GM21619 (cell line): ENCODE results near the gene EVA1C.
"Not testable (repeated sequence)": the region's sequence is repeated elsewhere in the genome, so short reads cannot be mapped to it uniquely, and the experiment has no call there.

ENCODE experiments used
- ATAC-seq: cut with Tn5 transposase; IDR thresholded peaks from one replicate; pipeline ENCODE4 v1.9.1; 2021; ENCODE audit not compliant: unreplicated experiment

Gene EVA1C

DNA sequence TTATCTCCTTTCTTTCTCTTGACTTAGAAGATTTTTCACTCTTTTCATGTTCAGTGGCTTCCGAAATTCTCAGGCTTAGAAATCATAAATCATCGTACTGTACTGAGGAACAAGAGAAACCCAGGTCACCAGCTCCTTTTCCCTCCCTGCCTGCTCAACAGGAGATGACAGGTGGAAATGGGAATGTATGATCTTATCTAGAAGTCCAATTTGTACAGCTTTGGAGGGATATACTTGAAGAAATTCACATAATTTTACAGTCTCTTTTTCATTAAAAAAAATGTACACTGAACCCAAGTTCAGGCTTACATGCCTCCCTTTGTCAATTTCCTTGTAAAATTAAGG is 11.7 kb downstream of the EVA1C start:
- no peak for ATAC-seq

DNA sequence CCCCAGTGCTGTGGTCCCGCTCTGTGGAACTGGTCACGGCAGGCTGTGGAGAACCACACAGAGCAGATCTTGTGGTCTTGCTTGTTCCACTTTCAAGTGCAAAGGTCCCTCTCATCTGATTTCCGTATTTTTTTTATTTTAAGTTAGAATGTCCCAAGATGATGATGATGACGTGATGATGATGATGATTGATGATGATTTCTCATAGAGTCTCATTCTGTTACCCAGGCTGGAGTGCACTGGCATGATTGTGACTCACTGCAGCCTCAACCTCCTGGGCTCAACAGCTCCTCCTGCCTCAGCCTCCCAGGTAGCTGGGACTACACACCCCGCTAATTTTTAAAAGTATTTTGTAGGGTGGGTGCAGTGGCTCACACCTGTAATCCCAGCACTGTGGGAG is 12.2 kb downstream of the EVA1C start:
- ATAC-seq = no peak

DNA sequence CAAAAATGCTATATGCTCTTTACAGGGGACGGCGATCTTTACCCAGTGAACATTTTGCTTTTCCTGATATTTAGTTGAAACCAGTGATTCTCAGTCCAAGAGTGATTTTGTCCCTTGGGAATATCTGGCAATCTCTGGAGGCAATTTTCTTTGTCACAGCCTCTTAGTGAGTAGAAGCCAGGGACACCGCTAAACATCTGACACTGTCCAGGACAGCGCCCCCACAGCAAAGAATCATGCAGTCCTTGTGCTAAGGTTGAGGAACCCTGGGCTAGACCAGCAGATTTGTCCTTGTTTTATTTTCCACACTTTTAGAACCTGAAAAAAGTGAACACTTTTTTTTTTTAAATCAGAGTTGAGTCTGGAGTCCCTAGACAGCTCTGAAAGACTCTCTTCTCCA is 13.1 kb downstream of the EVA1C start:
- ATAC-seq = no peak

DNA sequence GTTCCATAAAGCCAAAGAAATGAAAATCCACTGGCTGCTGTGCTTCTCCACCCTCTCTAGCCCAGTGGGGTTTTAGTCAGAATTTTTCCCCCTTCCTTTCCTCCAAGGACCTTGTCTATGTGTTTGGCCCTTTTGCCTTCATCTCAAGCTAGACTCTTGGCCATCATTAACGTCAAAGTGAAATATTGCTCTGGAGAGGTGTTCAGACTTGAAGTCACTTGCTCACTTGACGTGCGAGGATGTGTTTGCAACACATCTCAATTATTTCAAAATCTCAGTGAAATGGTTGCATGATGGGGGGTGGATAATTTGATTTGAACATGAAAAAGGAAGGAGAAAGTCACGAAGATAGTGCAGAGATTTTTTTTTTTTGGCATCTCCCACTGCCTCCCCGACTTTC is 13.6 kb downstream of the EVA1C start:
- no peak for ATAC-seq

DNA sequence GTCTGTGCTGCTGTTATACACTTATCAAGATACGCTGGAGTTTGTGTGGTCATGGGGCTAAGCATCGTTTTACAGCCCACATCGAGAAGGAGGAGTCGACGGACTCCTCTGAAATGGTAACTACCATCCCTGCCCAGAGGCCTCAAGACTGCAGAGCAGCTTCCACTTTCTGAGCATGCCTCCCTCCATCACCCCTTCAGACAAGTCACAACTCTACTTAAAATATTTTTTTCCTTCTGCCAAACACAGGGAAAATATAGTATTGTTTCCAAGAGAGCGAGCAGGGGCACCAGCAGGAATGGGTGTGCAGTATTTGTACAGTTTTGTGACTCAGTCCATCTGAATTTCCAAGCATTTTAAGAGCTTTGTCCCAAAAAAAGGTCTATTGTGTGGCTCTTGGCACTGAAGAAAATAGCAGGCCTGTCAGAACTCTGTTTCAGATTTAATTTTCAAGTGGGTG is 14.1 kb downstream of the EVA1C start:
- no peak for ATAC-seq

DNA sequence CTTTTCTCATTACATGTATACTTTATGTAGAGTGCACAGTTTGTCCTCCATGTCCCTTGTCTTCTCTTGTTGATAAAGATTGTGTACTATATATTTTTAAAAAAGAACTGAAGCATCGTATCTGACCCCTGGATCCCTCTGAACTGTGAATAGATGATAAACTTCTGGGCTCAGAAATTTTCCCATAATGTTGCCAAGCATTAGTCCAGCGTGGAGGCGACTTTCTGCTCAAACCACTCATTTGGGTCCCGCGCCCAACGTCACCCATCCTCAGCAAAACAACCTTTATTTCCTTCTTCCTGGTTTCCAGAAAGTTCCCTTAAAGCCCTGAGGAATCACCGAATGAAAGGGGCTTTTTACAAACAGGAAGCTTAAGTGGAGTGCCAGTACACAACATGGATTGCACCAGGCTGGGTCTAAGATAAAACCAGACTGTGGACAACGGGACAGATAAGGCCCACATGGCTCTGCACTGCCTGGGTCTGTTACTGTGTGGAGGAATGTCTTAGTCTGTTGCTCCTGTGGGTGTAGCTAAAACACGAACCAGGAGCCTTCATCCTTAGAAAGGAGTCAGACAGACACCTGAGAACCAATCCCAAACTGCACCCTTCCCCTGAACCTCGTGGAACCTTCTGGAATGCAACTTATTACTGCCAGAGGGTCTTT is 15.6 kb downstream of the EVA1C start:
- no peak for ATAC-seq

DNA sequence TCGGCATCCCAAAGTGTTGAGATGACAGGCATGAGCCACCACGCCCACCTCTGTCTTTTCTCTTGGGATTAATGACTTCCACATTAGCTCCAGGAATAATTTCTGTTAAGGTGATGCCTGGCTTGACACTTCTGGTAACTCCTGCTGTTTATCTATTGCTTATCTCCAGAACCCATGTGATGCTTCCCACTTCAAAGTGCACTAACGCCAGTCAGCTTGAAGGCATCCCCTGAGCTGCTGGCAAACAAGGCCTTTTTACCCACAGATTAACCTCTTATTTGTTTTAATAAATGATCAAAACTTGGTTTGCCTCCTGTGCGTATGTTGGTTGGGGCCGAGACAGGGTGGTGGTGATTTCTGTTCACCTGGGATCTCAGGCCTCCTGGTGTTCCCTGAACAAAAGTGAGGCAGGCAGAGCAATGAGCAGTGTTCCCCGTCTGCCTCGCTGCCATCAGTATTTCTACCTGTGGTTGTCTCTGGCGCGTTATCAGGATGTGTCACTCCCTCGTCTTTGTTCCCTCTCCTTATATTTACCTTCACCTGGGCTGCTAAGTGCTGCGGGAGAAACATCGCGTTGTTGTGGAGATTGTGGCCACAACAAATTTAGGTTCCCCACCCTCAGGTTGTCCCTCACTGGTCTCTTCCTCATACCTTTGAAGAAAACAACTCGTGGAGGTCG is 20.6 kb downstream of the EVA1C start:
- ATAC-seq = not testable (repeated sequence)

DNA sequence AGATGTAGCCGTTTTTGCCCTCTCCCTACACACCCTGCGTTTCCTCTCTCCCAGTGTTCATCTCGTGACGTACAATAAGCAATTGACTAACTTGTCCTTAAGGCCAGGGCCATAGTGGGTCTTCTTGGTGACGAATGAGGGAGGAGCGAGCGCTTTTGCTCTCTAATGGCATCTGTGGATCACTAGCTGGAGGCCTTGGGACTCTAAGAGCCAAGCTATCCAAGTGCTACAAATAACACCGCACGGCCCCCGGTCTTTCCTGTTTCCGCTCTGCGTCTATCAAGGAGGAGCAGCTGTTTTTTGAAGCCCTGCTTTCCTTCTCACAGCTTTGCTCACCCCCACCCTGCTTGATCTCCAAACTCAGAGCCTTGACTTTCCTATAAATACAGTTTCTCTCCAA is 25.2 kb downstream of the EVA1C start:
- no peak for ATAC-seq

DNA sequence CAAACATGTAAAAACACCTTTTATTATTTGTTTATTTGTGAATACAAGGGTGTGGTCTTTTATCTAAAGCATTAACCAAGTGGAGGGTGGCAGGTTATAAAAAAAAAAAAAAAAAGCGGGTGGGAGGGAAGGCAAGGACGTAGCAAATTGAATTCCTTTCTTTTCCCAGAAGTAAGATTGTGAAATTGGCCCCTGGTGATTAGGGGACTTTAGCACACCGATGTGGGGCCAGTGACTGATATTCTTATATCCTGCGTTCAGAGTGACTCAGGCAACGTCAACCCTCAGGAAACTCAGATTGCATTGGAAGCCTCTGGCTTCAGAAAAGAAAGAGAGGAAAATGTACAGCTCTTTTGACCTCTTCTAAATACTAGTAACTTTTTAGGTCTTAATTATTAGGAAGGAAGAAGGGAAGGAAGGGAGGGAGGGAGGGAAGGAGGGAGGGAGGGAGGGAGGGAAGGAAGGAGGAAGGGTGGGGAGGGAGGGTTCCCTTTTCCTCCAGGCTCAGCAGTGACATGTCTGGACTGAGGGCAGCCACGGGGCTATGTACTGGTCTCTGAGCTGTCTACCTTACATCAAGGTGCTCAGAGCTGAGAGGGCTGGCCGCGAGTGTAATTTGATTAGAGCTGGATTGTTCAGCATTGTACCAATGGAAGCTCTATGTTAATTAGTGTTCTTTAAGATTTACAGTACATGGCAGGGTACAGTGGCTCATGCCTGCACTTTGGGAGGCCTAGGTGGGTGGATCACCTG is 30.2 kb downstream of the EVA1C start:
- no peak for ATAC-seq

DNA sequence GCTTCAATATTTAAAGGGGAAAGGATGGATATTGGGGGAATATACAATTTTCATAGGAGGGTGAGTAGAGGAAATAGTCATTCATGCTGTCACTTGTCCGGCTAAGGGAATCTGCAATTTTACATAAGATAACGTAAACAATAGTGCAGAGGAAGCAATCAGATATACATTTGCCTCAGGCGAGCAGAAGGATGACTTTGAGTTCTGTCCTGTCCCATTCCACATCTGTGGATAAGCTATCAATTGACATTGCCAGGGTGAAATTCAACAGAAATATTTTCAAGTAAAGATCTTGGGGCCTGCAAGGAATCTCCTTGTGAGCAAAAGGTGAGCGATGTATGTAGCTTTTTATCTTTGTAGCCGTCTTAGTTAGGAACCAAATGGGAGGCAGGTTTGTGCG is 32.6 kb downstream of the EVA1C start:
- ATAC-seq = no peak

DNA sequence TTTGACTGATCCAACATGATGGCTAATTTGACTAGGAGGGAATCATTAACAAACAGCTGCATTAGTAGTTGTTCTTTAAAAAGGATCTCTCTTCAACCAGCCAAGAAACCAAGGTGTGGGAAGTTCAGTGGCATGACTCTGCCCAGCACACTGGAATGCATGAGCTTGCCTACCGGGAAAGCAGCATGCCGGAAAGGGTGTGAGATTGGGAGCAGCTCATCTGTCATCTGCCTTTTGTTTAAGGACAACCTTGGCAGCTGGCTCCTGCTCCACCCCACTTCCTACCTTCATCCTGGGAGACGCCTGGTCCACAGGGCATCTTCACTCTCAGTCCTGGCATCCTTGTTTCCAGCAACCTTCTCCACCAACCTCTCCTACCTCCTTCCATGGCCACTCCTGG is 33.9 kb downstream of the EVA1C start:
- ATAC-seq = not testable (repeated sequence)

DNA sequence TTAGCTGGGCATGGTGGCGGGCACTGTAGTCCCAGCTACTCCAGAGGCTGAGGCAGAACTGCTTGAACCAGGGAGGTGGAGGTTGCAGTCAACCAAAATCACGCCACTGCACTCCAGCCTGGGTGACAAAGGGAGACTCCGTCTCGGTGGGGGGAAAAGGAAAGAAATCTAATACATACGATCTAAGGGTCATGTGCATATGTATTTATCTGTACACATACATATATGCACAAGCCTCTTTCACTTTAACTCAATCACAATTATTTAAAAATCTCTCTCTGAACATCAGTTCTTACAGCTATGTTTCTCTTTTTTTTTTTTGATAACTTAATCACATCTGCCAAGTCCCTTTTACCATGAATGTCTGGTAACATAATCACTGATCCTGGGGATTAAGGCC is 34.7 kb downstream of the EVA1C start:
- ATAC-seq = no peak

DNA sequence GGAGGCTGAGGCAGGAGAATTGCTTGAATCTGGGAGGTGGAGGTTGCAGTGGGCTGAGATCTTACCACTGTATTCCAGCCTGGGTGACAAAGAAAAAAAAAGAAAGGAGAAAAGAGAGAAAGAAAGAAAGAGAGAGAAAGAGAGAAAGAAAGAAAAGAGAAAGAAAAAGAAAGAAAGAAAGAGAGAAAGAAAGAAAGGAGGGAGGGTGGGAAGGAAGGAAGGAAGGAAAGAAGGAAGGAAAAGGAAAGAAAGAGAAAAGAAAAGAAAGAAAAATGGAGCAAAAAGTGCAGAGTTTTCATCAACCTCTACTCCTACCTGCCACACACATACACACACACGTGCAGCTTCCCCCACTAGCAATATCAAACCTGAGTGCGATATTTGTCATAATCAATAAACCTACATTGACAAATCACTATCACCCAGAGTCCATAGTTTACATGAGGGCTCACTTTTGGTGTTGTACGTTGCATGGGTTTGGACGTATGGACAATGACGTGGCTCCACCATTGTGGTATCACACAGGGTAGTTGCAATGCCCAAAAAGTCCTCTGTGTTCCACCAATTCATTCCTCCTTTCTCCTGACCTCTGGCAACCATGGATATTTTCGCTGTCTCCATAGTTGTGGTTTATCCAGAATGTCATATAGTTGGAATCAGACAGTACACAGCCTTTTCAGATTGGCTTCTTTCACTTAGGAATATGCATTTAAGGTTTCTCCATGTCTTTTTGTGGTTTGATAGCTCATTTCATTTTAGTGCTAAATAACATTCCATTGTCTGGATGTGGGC is 36.5 kb downstream of the EVA1C start:
- ATAC-seq = no peak

DNA sequence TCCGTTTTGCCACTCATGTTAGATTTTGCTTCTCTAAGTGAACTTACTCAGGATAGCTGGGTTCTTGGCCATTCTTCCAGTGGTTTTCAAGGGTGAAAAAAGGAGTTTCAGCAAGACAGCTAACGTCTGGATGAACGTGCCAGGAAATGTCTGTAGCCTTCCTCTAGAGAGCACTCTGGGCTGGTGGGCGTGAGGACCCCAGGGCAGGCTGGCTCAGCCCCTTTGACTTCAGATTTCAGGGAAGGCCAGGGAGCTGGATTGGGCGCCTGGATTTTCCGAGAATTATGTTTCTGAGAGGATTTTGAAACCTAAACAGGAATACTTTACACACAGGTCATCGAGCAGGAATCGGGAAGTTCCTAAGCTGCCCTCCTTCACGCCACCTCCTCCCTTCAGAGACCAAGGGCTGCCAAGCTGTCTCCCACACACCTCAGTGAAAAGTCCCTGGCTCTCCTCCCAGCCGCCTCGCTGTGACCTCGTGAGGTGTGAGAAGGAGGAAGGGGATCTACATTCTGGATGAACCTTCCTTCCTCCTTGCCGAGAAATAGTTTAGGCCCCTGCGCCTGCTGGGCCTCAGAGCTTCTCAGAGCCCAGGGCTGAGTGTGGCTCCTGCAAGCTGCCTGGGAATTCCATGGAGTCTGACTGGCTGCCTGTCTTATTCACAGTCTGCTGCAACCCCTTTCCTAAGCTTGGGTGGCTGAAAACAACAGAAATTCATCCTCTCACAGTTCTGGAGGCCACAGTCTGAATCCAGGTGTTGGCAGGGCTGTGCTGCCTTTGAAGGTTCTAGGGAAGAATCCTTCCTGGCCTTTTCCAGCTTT is 38.6 kb downstream of the EVA1C start:
- ATAC-seq = not testable (repeated sequence)

DNA sequence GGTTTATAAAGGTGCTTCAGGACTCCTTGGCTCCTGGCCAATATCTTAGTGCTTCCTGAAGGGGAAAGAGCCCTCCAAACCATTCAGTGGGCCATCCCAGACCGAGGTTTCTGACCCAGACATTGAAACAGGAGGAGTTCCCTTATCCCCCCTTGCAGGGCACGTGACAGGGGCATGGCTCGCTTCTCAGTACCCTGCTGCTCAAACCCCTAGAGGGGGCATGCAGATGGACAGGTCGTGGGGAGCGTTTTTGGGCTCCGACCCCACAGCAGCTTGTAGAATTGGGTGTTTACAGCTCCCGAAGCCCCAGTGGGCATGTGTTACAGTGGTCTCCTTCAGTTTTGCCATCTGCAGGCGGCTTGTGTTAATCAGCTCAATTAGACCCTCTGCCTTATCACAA is 39.7 kb downstream of the EVA1C start:
- not testable (repeated sequence) for ATAC-seq

DNA sequence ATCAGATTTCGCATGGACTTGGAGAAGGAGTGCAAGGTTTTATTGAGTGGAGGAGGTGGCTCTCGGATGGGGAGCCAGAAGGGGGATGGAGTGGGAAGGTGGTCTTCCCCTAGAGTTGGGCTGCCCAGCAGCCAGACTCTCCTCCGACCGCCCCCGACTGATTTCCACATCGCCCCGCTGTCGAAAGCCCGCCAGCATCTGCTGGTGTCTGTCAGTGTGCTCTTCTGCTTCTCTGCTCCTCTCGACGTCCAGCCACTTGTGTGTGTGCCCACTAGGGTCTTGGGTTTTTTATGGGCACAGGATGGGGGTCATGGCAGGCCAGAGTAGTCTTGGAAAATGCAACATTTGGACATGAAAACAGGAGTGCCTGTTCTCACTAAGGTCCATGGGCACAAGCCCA is 40.1 kb downstream of the EVA1C start:
- ATAC-seq = no peak

DNA sequence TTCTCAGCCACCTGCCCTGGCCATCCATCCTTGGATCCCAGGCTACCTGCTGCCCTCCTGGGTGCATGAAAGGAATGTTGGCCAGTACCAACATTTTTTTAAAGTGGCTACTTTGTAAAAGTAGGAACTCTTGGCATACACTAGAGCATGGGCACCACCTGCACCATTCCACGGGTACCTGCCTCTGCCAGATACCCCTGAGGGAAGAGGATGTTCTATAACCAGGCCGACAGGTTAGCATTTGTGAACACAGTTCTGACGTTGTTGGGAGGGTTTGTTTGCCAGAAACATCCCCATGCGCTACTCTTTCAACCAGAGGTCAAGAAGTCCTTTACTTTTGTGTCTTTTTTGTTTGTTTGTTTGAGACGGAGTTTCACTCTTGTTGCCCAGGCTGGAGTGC is 43.0 kb downstream of the EVA1C start:
- no peak for ATAC-seq

DNA sequence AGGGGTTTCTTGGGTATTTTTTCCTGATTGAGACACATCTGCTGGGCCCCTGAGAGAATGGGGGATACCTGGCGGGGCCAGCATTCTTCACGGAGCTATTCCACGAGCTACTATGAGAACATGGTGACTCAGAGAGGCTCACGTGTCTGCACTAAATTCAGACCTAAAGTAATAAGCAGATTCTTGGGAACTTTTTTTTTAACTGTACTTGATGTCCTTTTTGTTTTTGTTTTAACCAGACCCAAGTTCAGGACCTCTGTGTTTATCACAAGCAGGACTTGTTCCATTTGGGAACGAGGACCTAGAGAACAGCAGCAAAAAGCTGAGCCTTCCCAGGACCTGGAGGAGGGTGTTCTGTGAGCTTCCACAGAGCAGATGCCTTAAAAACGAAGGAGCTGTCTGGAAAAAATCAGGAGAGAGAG is 44.0 kb downstream of the EVA1C start:
- no peak for ATAC-seq

DNA sequence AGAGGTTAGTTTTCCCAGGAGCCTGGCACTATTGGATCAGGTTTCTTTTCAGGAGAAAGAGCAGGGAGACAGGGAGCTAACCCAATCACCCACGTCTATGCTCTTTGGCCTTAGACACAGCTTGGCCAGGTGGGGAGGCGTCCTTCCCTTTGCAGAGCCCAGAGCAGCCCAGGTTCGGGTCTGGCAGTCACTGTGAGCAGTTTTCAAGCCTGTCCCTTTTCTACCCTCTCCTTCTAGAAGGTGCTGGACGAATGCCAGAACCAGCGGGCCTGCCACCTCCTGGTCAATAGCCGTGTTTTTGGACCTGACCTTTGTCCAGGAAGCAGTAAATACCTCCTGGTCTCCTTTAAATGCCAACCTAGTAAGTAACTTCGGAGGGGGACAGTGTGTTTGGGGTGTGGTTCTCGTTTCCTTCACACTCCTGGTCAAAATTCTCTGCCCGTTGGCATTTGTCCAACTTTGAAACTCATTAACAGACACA is 44.9 kb downstream of the EVA1C start:
- ATAC-seq = no peak

DNA sequence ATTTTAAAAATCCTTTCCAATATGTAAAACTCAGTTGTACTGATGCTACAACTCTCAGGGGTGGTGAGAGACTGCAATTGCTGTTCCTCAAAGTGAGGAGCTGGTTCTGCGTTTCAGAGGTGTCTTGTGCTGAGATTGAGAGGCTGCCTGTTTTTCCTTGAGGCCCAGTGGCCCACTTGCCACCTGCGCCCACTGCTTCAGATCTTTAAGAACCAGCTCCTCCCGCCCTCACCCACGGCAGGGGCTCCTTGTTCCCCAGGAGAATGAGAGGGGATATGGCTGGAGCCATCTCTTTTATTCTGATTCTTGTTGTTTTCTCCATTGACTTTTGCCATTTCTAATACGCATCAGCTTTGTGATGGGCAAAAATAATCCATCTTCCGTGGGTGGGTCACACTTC is 45.5 kb downstream of the EVA1C start:
- no peak for ATAC-seq
